HepG2 (cell line): Measurements from ENCODE around the gene HEATR5B. TPM values are rescaled to one million over a fixed set of nuclear protein-coding genes. Genes with fewer than 3 reads are reported as not detected.

Experiments
- ATAC-seq: fragments of 200-7000 bp; cut with Tn5 transposase; 3 replicates; pipeline ENCODE4 v1.9.1; 2020; ENCODE audit warnings: mild to moderate bottlenecking, moderate library complexity
- BruUV-seq: library from RNA; stranded (reverse); fragments of 400-500 nt; replicated peaks from 2 replicates; lab custom pipeline; 2021; lab: Mats Ljungman, UMichigan
- CTCF ChIA-PET: fragments of 300-600 bp; formaldehyde crosslinking; extraction: SDS; loops from one replicate; lab custom pipeline; 2021; ENCODE audit warnings: low total read pairs, inconsistent platforms, low intra/inter-chr PET ratio; lab: Yijun Ruan, JAX
- POLR2A ChIA-PET: fragments of 350-600 bp; sonication (Branson Sonifier 250); formaldehyde crosslinking; loops from one replicate; lab custom pipeline; 2020; ENCODE audit warnings: antibody characterized with exemption, inconsistent platforms; lab: Yijun Ruan, JAX
- DNase-seq: peaks from one replicate; pipeline ENCODE4 v3.0.0-alpha.2; 2015; ENCODE audit warnings: low spot score
- FAIRE-seq: peaks from 3 replicates; lab custom pipeline; 2011; peaks lifted over from hg19 to GRCh38; lab: Jason Lieb, UNC
- H2AFZ ChIP-seq: one replicate; pipeline ENCODE4 v1.6.1; 2011; ENCODE audit warnings: low read length, inconsistent platforms
- H3K27ac ChIP-seq: fragments of 300-600 bp; 3 replicates; pipeline ENCODE4 v1.8.0; 2011; ENCODE audit warnings: mixed run types, mild to moderate bottlenecking, mixed read lengths, low read length, inconsistent platforms; ENCODE audit not compliant: insufficient read depth; ENCODE audit errors: extremely low read length
- H3K27me3 ChIP-seq, 2 experiments: fragments of 200-600 bp in 1 of 2; 2 replicates in 1 of 2; 3 replicates in 1 of 2; pipeline versions ENCODE4 v1.6.0 to v1.8.0; 2011; ENCODE audit warnings: low read length in 2 of 2, mild to moderate bottlenecking in 2 of 2, moderate library complexity in 2 of 2, inconsistent platforms in 1 of 2; ENCODE audit not compliant: insufficient read depth in 2 of 2, control insufficient read depth in 1 of 2
- H3K36me3 ChIP-seq, 2 experiments: fragments of 200-600 bp in 1 of 2; replicated peaks in 1 of 2; 2 replicates in 1 of 2; 3 replicates in 1 of 2; pipeline versions ENCODE4 v1.5.1 to v1.8.0; 2011; ENCODE audit warnings: low read length in 2 of 2, inconsistent platforms in 1 of 2; ENCODE audit not compliant: insufficient read depth in 2 of 2, control insufficient read depth in 1 of 2
- H3K4me1 ChIP-seq: 2 replicates; pipeline ENCODE4 v1.5.1; 2012; ENCODE audit warnings: low read length, inconsistent platforms; ENCODE audit not compliant: insufficient read depth
- H3K4me2 ChIP-seq: 2 replicates; pipeline ENCODE4 v1.6.0; 2011; ENCODE audit warnings: low read depth, low read length, inconsistent platforms
- H3K4me3 ChIP-seq, 3 experiments: fragments of 200-600 bp in 1 of 3; sonication (generic), shearing (Covaris generic) in 1 of 3; replicated peaks in 1 of 3; 2 replicates each; pipeline ENCODE4 v1.5.1; 2011 to 2016; ENCODE audit warnings: low read length in 3 of 3, inconsistent platforms in 2 of 3, low read depth in 2 of 3, mild to moderate bottlenecking in 2 of 3, control low read depth in 1 of 3, mixed read lengths in 1 of 3; ENCODE audit not compliant: insufficient read depth in 1 of 3
- H3K79me2 ChIP-seq: one replicate; pipeline ENCODE4 v1.6.1; 2011; ENCODE audit warnings: low read length, inconsistent platforms; ENCODE audit not compliant: insufficient read depth
- H3K9ac ChIP-seq: 2 replicates; pipeline ENCODE4 v1.6.0; 2011; ENCODE audit warnings: mild to moderate bottlenecking, low read depth, low read length, inconsistent platforms; ENCODE audit not compliant: insufficient read depth
- H3K9me3 ChIP-seq: 2 replicates; pipeline ENCODE4 v1.5.1; 2012; ENCODE audit warnings: mild to moderate bottlenecking, low read length
- H4K20me1 ChIP-seq: 2 replicates; pipeline ENCODE4 v1.6.0; 2011; ENCODE audit warnings: inconsistent platforms, mild to moderate bottlenecking, low read length, moderate library complexity; ENCODE audit not compliant: insufficient read depth
- ATF7 ChIP-seq, 2 experiments: fragments of 450-650 bp in 1 of 2; sonication (generic) in 1 of 2; formaldehyde crosslinking in 1 of 2; IDR thresholded peaks; 2 replicates each; pipeline versions ENCODE4 v1.4.0 to v1.6.1; 2016 to 2020; ENCODE audit warnings: antibody characterized with exemption in 1 of 2, mild to moderate bottlenecking in 1 of 2, missing genetic modification reagents in 1 of 2
- GPN1 ChIP-seq: sonication (generic); formaldehyde crosslinking; IDR thresholded peaks from 2 replicates; pipeline ENCODE4 v1.5.1; 2020; ENCODE audit warnings: missing genetic modification reagents, borderline replicate concordance
- HES4 ChIP-seq: sonication (generic); formaldehyde crosslinking; IDR thresholded peaks from 2 replicates; pipeline ENCODE4 v1.9.0; 2021; ENCODE audit warnings: mild to moderate bottlenecking, missing genetic modification reagents, borderline replicate concordance
- POLR2AphosphoS2 ChIP-seq: IDR thresholded peaks from 2 replicates; pipeline ENCODE4 v1.6.1; 2011; ENCODE audit warnings: low read depth, low read length, improper control_type of control experiment
- RFXAP ChIP-seq: sonication (generic); formaldehyde crosslinking; IDR thresholded peaks from 2 replicates; pipeline ENCODE4 v1.4.0; 2020; ENCODE audit warnings: missing genetic modification reagents, borderline replicate concordance
- TFDP1 ChIP-seq: IDR thresholded peaks from 2 replicates; pipeline ENCODE4 v1.6.1; 2016; ENCODE audit warnings: missing compliant biosample characterization, missing genetic modification reagents, borderline replicate concordance
- ZNF10 ChIP-seq: sonication (generic); formaldehyde crosslinking; IDR thresholded peaks from 2 replicates; pipeline ENCODE4 v1.4.0; 2020; ENCODE audit warnings: mild to moderate bottlenecking, low read depth, missing genetic modification reagents, borderline replicate concordance
- ZNF556 ChIP-seq: sonication (generic); formaldehyde crosslinking; IDR thresholded peaks from 2 replicates; pipeline ENCODE4 v1.4.0; 2020; ENCODE audit warnings: mild to moderate bottlenecking, missing genetic modification reagents, borderline replicate concordance
- ZNF614 ChIP-seq: IDR thresholded peaks from 2 replicates; pipeline ENCODE4 v1.6.1; 2018; ENCODE audit warnings: missing biosample characterization, missing genetic modification reagents, inconsistent platforms, borderline replicate concordance
- ZNF703 ChIP-seq: sonication (generic); formaldehyde crosslinking; IDR thresholded peaks from 2 replicates; pipeline ENCODE4 v1.5.1; 2020; ENCODE audit warnings: missing genetic modification reagents, mild to moderate bottlenecking, moderate library complexity, borderline replicate concordance
- ZNF713 ChIP-seq: sonication (generic); formaldehyde crosslinking; IDR thresholded peaks from 2 replicates; pipeline ENCODE4 v1.4.0; 2020; ENCODE audit warnings: mild to moderate bottlenecking, missing genetic modification reagents
- WGBS: methylation state at CpG from one replicate; pipeline ENCODE4 v1.1.6; 2017; ENCODE audit warnings: low lambda C conversion rate; 5-methylcytosine and 5-hydroxymethylcytosine counted together
- in situ Hi-C: cut with HindIII; loops from 2 replicates; pipeline ENCODE4 v1.10.0; 2017; ENCODE audit warnings: low pct_unique_long_range_greater_than_20kb; ENCODE audit not compliant: extremely low pct_ligation_motif_present
- intact Hi-C: fragments of 100-400 bp; cut with micrococcal nuclease; formaldehyde crosslinking; loops from one replicate; pipeline ENCODE4 v1.10.0; 2022; ENCODE audit not compliant: unreplicated experiment
- polyA plus RNA-seq, 8 experiments: library from polyadenylated mRNA; depleted of rRNA in 3 of 8; stranded (reverse) in 7 of 8; unstranded in 1 of 8; fragments of >200 nt; fragmentation: Illumina TruSeq in 4 of 8; extraction: Trizol in 4 of 8; gene quantifications; 2 replicates each; pipeline versions ENCODE4 v1.2.1 to v1.2.3, GENCODE V29; 2011 to 2016; ENCODE audit warnings: low read depth in 4 of 8, missing spikeins in 1 of 8, mixed read lengths in 1 of 8; ENCODE audit not compliant: insufficient read depth in 1 of 8
- total RNA-seq, 5 experiments: library from RNA; depleted of rRNA; stranded (reverse); fragments of >200 nt; fragmentation: Illumina TruSeq; extraction: Trizol; gene quantifications; 2 replicates each; pipeline ENCODE4 v1.2.3, GENCODE V29; 2016; ENCODE audit warnings: low read depth in 1 of 5
- TF ChIP-seq, protein P1 (sequence below): sonication (generic); formaldehyde crosslinking; IDR thresholded peaks from 2 replicates; pipeline ENCODE4 v1.8.1; 2023; ENCODE audit warnings: missing genetic modification reagents, inconsistent platforms, borderline replicate concordance

The HEATR5B gene
- total and polyA plus RNA-seq, 2 of the 13 experiments (the other 11 are each of a cell fraction or from before 2014, with no cell fraction given), result 12.7 to 16.3 TPM

DNA sequence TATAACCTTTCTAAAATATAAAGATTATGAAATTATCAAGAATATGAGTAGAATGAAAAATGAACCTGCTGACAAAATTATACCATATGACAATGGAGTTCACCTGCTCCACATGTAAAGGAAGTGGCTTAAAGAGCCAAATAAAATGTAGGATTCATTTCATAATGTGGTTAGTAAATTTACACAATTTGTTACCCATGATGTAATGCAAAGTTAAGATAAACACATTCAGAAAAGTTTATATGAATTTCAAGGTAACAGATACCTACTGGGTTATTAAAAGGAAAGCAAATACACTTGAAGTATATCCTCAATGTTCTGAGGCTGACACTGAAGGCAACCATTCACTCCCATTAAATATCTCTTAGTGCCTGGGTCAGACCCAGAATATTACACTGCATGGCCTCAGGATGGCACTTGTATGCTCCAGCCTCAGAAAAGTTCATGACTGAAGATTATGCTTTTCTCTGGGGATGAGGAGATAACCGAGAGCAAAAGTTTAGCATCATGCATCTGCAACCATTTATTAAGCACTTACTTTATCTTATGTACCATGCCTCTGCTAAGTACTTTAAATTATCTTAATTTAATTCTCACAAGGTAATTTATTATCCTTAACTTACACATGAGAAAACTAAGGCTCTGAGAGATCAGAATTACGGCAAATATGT lies 124.0 kb downstream of the HEATR5B start:
- 94% methylated on average over 2 of the region's 2 CpGs for WGBS
- no peak overlapping the region for H3K4me2 ChIP-seq
- no peak for FAIRE-seq

GRCh38 chr2:36954977-36955607 lies 129.1 kb downstream of the HEATR5B start:
- DNase-seq (no peak), FAIRE-seq (no peak), ATAC-seq (no peak)
- Histone ChIP-seq H3K4me2 (no peak overlapping the region), H2AFZ (no peak overlapping the region), H3K4me1 (peaks cover 10% of the 10 kb centered on the region), H3K79me2 (peaks cover 19% of the 10 kb centered on the region), H4K20me1 (no peaks in the 10 kb centered on the region; the same call in 1 of the 2 replicates), H3K36me3 (peaks cover 0 to 3% of the 10 kb centered on the region in 2 experiments; a peak in 1 of 5 replicates), H3K9me3 (no peaks in the 10 kb centered on the region), H3K4me3 (no peak overlapping the region), H3K9ac (no peak overlapping the region), H3K27ac (no peak overlapping the region), H3K27me3 (no peaks in the 10 kb centered on the region)
- ChIA-PET CTCF (no interaction called here), POLR2A (no interaction called here)
- intact Hi-C loops (no loop called here), in situ Hi-C loops (no loop called here)
- 93% methylated on average over 6 of the region's 6 CpGs for WGBS
- TF ChIP-seq, protein P1, sequence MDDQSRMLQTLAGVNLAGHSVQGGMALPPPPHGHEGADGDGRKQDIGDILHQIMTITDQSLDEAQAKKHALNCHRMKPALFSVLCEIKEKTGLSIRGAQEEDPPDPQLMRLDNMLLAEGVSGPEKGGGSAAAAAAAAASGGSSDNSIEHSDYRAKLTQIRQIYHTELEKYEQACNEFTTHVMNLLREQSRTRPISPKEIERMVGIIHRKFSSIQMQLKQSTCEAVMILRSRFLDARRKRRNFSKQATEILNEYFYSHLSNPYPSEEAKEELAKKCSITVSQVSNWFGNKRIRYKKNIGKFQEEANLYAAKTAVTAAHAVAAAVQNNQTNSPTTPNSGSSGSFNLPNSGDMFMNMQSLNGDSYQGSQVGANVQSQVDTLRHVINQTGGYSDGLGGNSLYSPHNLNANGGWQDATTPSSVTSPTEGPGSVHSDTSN (CRISPR knock-in tag), result no peak
- TF ChIP-seq TFDP1 (no peak), GPN1 (no peak), ZNF556 (CRISPR knock-in tag) (no peak), POLR2AphosphoS2 (no peak), ZNF713 (CRISPR knock-in tag) (no peak), ZNF10 (no peak), RFXAP (CRISPR knock-in tag) (no peak)
- no TSS peak for BruUV-seq

More for the DNA sequence above, 124.0 kb downstream of the HEATR5B start:
- Histone ChIP-seq H3K27ac (no peak overlapping the region), H3K27me3 (no peaks in the 10 kb centered on the region), H4K20me1 (no peaks in the 10 kb centered on the region), H3K9ac (no peak overlapping the region), H3K79me2 (peaks cover 28% of the 10 kb centered on the region), H2AFZ (no peak overlapping the region), H3K4me3 (no peak overlapping the region), H3K9me3 (no peaks in the 10 kb centered on the region), H3K36me3 (no peaks in the 10 kb centered on the region; a peak in 1 of 5 replicates), H3K4me1 (peaks cover 26% of the 10 kb centered on the region)
- intact Hi-C loops, result no loop called here
- peak; percentile 74 for ATAC-seq
- in situ Hi-C loops, result no loop called here
- CTCF ChIA-PET, result no interaction called here
- TF ChIP-seq ATF7 (IDR thresholded peaks at IDR 0.05) (peak; percentile 53; the same call in 1 of the 2 replicates), ATF7 (CRISPR knock-in tag; IDR thresholded peaks at IDR 0.05) (no peak), ZNF703 (CRISPR knock-in tag) (no peak), ZNF614 (CRISPR knock-in tag) (no peak), HES4 (CRISPR knock-in tag) (no peak)
- TF ChIP-seq, all 625 proteins: peak for 1
- POLR2A ChIA-PET, result no interaction called here
- BruUV-seq, result no TSS peak
- DNase-seq, result no peak
